ENCODE results near the gene ZNF668.
A peak's percentile ranks its signal among the peaks of the same experiment; 100 is the strongest.
"Not testable (repeated sequence)": the region's sequence is repeated elsewhere in the genome, so short reads cannot be mapped to it uniquely, and the experiment has no call there.

Gene ZNF668

DNA sequence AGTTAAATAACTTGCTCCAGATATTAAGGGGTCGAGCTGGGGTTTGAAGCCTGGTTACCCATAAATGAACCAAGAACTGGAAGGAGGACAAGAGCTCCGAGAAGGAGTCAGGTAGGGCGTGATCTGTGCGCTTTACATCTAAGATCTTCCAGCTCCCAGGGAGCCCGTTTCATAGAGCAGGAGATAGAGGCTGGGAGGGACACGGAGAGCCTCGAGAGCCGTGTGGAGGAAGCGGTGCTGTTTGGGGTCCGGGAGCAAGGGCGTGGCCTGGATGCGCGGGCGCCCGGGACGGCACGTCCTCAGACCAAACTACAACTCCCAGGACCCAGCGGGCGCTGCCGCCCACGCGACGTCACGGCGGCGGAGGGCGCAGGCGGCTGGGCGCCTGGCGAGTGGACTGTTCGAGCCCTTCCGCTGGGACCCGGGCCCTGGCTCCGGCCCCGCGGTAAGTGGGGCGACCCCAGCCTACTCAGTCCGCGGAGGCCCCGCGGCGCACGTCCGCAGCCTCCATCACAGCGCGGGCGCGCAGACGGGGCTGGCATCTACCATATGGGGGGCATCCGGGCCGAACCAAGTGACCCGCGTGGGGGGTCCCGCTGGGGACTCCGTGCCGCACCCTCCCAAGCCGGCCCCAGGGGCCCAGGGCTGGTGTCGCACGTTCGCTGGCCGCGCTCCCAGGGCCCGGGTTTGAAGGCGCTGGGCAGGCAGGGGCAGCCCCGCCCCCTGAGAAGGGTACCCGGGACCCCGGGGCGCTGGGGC, 34.2 kb upstream of the ZNF668 start, which contains the start of gene BCKDK:
BCKDK (plus strand) TSS at position 352 of the 759 bp plus-strand sequence. CDS start 838 bp downstream, outside the sequence.
- Mint-ChIP-seq H3K27me3 (no peaks in the 10 kb centered on the region), H3K4me1 (ENCODE audit: low read depth) (peaks cover 33% of the 10 kb centered on the region), H3K27ac (peak within 1 kb of the TSS; percentile 90), H3K36me3 (ENCODE audit: low read depth) (peaks cover 38% of the 10 kb centered on the region), H3K4me3 (peak within 1 kb of the TSS; percentile 76), H3K9me3 (no peaks in the 10 kb centered on the region)
- peak; percentile 86 for DNase-seq

GRCh38 chr16:31107465-31107867, 33.4 kb upstream of the ZNF668 start:
- no peaks in the 10 kb centered on the region for H3K27me3 Mint-ChIP-seq
- peak; percentile 43 for DNase-seq

DNA sequence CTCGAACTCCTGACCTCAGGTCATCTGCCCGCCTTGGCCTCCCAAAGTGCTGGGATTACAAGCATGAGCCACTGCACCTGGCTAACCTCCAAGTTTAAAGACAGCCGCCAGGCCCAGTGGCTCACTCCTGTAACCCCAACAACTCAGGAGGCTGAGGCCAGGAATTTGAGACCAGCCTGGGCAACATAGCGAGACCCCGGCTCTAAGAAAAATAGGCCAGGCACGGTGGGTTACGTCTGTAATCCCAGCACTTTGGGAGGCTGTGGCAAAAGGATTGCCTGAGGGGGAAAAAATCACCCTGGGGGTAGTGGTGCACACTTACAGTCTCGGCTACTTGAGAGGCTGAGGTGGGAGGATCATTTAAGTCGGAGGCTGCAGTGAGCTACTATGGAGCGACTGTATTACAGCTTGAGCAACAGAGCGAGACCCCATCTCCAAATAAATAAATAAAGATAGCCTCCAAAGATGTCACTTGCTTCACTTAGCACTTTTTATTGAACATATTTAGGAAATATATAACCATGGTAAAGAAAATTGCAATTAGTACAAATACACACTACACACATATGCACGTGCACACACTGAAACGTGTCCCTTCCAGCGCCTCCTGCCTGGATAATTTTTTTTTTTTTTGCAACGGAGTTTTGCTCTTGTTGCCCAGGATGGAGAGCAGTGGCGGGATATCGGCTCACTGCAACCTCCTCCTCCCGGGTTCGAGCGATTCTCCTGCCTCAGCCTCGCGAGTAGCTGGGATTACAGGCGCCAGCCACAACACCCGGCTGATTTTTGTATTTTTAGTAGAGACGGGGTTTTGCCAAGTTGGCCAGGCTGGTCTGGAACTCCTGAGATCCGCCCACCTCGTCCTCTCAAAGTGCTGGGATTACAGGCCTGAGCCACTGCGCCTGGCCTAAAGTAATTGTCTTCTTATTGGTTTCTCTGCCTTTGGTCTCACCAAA, 32.7 kb upstream of the ZNF668 start:
- Mint-ChIP-seq H3K4me1 (ENCODE audit: low read depth) (peaks cover 33% of the 10 kb centered on the region), H3K27me3 (no peaks in the 10 kb centered on the region), H3K27ac (peak overlapping the region; percentile 90), H3K4me3 (peak overlapping the region; percentile 76), H3K9me3 (no peaks in the 10 kb centered on the region), H3K36me3 (ENCODE audit: low read depth) (peaks cover 24% of the 10 kb centered on the region)
- no peak for DNase-seq

More at GRCh38 chr16:31107465-31107867, 33.4 kb upstream of the ZNF668 start:
- peak overlapping the region; percentile 76 for H3K4me3 Mint-ChIP-seq
- peak overlapping the region; percentile 90 for H3K27ac Mint-ChIP-seq
- H3K36me3 Mint-ChIP-seq (ENCODE audit: low read depth), result peaks cover 31% of the 10 kb centered on the region
- H3K4me1 Mint-ChIP-seq (ENCODE audit: low read depth), result peaks cover 33% of the 10 kb centered on the region
- no peaks in the 10 kb centered on the region for H3K9me3 Mint-ChIP-seq

DNA sequence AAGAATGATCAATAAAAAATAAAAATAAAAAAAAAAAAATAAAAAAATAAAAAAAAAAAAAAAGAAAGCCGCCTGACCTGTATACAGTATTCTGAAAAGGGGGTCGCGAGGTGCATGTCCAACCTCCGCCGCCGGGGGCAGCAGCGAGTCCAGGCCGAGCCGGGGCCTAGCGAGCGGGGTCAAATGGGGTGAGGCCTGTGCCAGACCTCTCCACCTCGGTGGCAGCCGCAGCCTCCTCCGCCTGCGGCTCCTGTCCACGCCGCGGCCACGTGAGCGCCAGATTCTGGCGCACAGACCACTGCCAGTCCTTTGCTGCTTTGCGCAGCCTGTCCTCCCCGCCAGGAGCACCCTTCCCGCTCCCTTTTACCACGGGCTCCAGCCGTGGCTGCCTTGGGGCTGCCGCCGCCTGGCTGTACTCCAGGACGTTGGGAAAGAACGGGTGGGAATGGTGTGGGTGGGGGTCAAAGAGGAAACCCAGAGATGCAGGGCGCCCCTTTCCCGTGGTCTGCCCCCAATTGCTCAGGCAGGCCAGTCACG, 31.7 kb upstream of the ZNF668 start:
- peaks cover 33% of the 10 kb centered on the region for H3K4me1 Mint-ChIP-seq (ENCODE audit: low read depth)
- peak overlapping the region; percentile 47 for H3K4me3 Mint-ChIP-seq
- H3K27me3 Mint-ChIP-seq, result no peaks in the 10 kb centered on the region
- peak; percentile 91 for DNase-seq
- peak overlapping the region; percentile 80 for H3K27ac Mint-ChIP-seq
- H3K9me3 Mint-ChIP-seq, result no peaks in the 10 kb centered on the region
- peaks cover 14% of the 10 kb centered on the region for H3K36me3 Mint-ChIP-seq (ENCODE audit: low read depth)

DNA sequence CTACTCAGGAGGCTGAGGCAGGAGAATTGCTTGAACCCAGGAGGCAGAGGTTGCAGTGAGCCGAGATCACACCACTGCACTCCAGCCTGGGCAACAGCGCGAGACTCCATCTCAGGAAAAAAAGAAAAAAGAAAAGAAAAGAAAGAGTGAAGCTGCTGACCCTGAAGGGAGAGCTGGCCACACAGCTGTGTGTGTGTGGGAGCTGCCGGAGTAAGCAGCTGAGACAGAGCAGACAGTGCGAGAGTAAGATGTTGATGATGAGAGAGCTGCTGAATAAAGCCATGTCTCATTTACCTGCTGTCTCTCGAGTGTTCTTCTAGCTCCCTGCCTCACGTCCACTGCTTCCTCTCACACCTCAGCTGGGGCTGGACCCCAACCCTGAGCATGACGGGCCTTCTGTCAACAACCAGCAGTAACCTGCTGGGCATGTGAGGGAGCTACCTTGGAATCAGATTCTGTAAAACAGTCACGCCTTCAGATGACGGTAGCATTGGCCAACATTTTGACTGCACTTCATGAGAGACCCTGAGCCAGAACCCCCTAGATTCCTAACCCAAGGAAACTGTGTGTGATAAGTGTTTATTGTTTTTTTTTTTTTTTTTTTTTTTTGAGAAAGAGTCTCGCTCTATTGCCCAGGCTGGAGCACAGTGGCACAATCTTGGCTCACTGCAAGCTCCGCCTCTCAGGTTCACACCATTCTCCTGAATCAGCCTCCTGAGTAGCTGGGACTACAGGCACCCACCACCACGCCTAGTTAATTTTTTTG, 27.0 kb upstream of the ZNF668 start:
- H3K9me3 Mint-ChIP-seq; H3K36me3 Mint-ChIP-seq (ENCODE audit: low read depth); H3K4me1 Mint-ChIP-seq (ENCODE audit: low read depth); H3K27me3 Mint-ChIP-seq; H3K4me3 Mint-ChIP-seq; DNase-seq; H3K27ac Mint-ChIP-seq: not testable (repeated sequence)

GRCh38 chr16:31099860-31100638, 26.0 kb upstream of the ZNF668 start:
- Mint-ChIP-seq H3K4me1 (ENCODE audit: low read depth) (peaks cover 9% of the 10 kb centered on the region), H3K4me3 (no peak overlapping the region), H3K27ac (no peak overlapping the region), H3K36me3 (ENCODE audit: low read depth) (no peaks in the 10 kb centered on the region), H3K9me3 (no peaks in the 10 kb centered on the region), H3K27me3 (no peaks in the 10 kb centered on the region)
- no peak for DNase-seq

- peaks cover 37% of the 10 kb centered on the region for H3K36me3 Mint-ChIP-seq (ENCODE audit: low read depth)
- no peaks in the 10 kb centered on the region for H3K9me3 Mint-ChIP-seq
- peak; percentile 92 for DNase-seq
- no peaks in the 10 kb centered on the region for H3K27me3 Mint-ChIP-seq
- peak within 1 kb of the TSS; percentile 98 for H3K4me3 Mint-ChIP-seq
- peak within 1 kb of the TSS; percentile 82 for H3K27ac Mint-ChIP-seq
- H3K4me1 Mint-ChIP-seq (ENCODE audit: low read depth), result peaks cover 32% of the 10 kb centered on the region
Measured at GRCh38 chr16:31094424-31095120, 20.5 kb upstream of the ZNF668 start, which contains the start of gene VKORC1. Gene VKORC1 (minus strand): TSS chr16:31094797. CDS start chr16:31094729, 68 bp downstream.

GRCh38 chr16:31094088-31094423, 20.0 kb upstream of the ZNF668 start:
- peaks cover 32% of the 10 kb centered on the region for H3K4me1 Mint-ChIP-seq (ENCODE audit: low read depth)
- no peaks in the 10 kb centered on the region for H3K9me3 Mint-ChIP-seq
- DNase-seq, result peak; percentile 43
- peak overlapping the region; percentile 98 for H3K4me3 Mint-ChIP-seq
- peak overlapping the region; percentile 82 for H3K27ac Mint-ChIP-seq
- no peaks in the 10 kb centered on the region for H3K27me3 Mint-ChIP-seq
- H3K36me3 Mint-ChIP-seq (ENCODE audit: low read depth), result peaks cover 42% of the 10 kb centered on the region

- H3K9me3 Mint-ChIP-seq, result no peaks in the 10 kb centered on the region
- no peaks in the 10 kb centered on the region for H3K27me3 Mint-ChIP-seq
- DNase-seq, result no peak
- peaks cover 48% of the 10 kb centered on the region for H3K36me3 Mint-ChIP-seq (ENCODE audit: low read depth)
- H3K4me1 Mint-ChIP-seq (ENCODE audit: low read depth), result peaks cover 32% of the 10 kb centered on the region
- peak overlapping the region; percentile 98 for H3K4me3 Mint-ChIP-seq
- peak overlapping the region; percentile 22 for H3K27ac Mint-ChIP-seq
Measured at GRCh38 chr16:31093132-31093703, 19.2 kb upstream of the ZNF668 start.

DNA sequence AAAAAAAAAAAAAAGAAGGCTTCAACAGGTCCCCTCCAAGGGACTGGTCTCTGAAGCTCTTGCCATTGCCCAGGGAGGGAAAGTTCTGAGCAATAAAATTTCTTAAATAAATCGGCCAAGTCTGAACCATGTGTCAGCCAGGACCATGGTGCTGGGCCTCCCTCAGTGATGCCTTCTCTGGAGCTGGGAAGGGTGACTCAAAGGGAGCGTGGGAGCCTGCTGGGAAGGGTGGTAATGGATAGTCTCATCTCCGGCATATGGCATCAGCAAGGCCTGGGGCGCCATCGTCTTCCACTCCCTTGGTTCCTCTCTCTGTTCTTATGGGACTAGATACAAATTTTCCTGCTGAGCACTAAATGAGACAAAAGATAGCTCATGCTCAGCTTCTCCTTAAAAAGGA, 18.3 kb upstream of the ZNF668 start:
- H3K4me1 Mint-ChIP-seq (ENCODE audit: low read depth), result peaks cover 32% of the 10 kb centered on the region

GRCh38 chr16:31090540-31090939, 16.5 kb upstream of the ZNF668 start:
- Mint-ChIP-seq H3K4me3 (no peak overlapping the region), H3K9me3 (no peaks in the 10 kb centered on the region), H3K4me1 (ENCODE audit: low read depth) (peaks cover 26% of the 10 kb centered on the region), H3K36me3 (ENCODE audit: low read depth) (peaks cover 66% of the 10 kb centered on the region), H3K27ac (peak overlapping the region; percentile 23), H3K27me3 (no peaks in the 10 kb centered on the region)
- DNase-seq, result no peak

More for the DNA sequence above, 18.3 kb upstream of the ZNF668 start:
- H3K27me3 Mint-ChIP-seq, result no peaks in the 10 kb centered on the region
- no peak for DNase-seq
- H3K9me3 Mint-ChIP-seq, result no peaks in the 10 kb centered on the region
- H3K27ac Mint-ChIP-seq, result peak overlapping the region; percentile 22
- peak overlapping the region; percentile 98 for H3K4me3 Mint-ChIP-seq
- peaks cover 54% of the 10 kb centered on the region for H3K36me3 Mint-ChIP-seq (ENCODE audit: low read depth)

DNA sequence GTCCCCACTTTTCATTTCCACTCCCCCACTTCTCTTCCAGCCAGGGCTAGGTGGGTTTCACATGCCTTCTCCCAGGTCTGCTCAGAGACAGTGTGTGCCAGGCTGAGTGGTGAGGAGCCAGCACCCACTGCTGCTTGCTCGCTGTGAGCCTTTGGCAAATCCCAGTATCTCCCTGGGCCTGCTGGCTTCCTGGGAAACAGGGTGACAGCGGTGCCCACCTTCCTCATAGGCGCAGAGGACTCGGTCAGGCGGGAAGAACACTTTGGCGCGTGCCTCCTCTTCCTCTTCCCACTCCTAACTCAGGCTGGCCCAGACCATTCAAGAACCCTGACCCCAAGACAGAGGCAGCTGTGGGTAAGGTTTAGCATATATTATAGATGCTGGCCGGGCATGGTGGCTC, 15.2 kb upstream of the ZNF668 start:
- no peak for DNase-seq
- peaks cover 69% of the 10 kb centered on the region for H3K36me3 Mint-ChIP-seq (ENCODE audit: low read depth)
- peaks cover 20% of the 10 kb centered on the region for H3K4me1 Mint-ChIP-seq (ENCODE audit: low read depth)
- H3K9me3 Mint-ChIP-seq, result no peaks in the 10 kb centered on the region
- H3K4me3 Mint-ChIP-seq, result no peak overlapping the region
- H3K27ac Mint-ChIP-seq, result no peak overlapping the region
- H3K27me3 Mint-ChIP-seq, result no peaks in the 10 kb centered on the region
